NCI-H524 (cell line): ENCODE results near the gene OPN4.
"Not testable (repeated sequence)": the region's sequence is repeated elsewhere in the genome, so short reads cannot be mapped to it uniquely, and the experiment has no call there.

Experiments
- DNase-seq, 2 experiments: peaks; one replicate each; lab custom pipeline; 2025; lab: John Stamatoyannopoulos, UW

Gene OPN4, protein sequence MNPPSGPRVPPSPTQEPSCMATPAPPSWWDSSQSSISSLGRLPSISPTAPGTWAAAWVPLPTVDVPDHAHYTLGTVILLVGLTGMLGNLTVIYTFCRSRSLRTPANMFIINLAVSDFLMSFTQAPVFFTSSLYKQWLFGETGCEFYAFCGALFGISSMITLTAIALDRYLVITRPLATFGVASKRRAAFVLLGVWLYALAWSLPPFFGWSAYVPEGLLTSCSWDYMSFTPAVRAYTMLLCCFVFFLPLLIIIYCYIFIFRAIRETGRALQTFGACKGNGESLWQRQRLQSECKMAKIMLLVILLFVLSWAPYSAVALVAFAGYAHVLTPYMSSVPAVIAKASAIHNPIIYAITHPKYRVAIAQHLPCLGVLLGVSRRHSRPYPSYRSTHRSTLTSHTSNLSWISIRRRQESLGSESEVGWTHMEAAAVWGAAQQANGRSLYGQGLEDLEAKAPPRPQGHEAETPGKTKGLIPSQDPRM

DNA sequence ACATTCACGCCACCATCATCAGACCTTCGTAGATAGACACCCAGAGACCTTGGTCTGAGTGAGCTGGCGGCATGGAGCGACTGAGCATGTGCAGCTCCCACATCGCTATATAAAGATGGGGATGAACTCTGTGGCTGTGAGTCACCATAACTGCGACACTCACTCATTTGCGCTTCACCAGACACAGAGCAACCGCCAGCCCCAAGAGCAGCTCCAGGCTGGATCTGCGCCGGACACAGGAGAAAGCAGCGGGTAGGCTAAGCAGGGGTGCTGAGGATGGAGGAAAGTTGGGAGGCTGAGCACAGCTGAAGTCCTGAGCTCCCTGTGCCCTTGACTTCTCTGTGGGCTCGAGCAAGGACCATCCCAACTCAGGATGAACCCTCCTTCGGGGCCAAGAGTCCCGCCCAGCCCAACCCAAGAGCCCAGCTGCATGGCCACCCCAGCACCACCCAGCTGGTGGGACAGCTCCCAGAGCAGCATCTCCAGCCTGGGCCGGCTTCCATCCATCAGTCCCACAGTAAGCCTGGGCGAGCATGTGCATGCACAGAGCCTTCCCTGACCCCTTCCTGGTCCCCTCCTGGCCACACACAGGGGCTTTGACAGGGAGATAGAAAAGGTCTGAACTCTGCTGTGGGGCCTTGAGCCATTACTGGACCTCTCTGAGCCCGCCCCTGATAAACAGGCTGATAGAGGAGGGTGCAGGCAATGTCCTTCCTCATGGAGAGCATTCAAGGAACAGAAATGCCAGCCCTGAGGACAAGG is at the start of gene OPN4:
Gene OPN4 (plus strand): TSS at position 137 of the 762 bp plus-strand sequence. CDS start 237 bp downstream, at position 374.
- no peak for DNase-seq

DNA sequence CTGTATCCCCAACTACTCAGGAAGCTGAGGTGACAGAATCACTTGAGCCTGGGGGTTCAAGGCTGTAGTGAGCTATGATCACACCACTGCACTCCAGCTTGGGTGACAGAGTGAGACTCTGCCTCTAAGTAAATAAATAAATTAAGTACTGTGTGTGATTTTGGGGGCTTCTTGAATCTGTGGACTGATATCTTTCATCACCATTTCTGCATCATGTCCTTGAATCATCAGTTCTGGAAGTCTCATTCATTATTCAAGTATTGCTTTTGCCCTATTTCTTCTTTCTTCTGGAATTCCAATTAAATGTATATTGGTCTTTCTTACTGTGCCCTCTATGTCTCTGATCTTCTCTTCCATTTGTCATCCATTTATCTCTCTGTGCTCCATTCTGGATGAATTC is 46.7 kb upstream of the OPN4 start:
- DNase-seq: no peak

DNA sequence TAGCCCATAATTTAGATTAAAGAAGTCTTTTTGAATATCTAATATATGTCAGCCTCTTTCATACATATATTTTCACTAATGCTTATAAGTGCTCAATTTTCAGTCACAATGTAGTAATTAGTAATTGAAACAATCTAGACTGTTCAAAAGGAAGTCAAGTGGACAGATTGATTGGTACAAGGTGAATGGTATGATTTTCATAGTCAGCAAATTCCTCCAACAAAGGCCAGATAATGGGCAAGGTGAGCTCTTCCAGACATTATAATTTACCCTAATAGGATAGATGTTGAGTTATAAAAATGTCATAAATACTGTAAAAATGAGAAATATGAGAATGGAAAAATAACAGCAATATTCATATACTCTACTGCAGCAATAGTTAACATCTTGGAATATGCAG is 44.4 kb upstream of the OPN4 start:
- DNase-seq: no peak

DNA sequence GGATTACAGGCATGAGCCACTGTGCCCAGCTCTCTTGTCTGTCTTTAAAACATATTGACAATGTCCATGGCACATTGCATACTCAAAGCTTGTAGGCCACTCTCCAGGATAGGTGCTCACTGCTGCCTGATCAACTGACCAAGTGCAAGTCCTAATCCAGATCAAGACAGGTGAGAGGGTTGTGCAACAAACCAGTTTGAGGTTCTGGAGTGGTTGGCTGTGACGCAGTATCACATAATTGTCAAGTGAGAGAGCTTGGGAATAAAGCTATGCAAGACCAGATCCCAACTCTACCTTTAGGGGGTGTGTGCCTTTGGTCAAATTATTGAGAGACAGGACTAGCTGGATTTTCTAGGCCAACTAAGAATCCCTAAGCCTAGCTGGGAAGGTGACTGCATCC is 43.0 kb upstream of the OPN4 start:
- no peak for DNase-seq

DNA sequence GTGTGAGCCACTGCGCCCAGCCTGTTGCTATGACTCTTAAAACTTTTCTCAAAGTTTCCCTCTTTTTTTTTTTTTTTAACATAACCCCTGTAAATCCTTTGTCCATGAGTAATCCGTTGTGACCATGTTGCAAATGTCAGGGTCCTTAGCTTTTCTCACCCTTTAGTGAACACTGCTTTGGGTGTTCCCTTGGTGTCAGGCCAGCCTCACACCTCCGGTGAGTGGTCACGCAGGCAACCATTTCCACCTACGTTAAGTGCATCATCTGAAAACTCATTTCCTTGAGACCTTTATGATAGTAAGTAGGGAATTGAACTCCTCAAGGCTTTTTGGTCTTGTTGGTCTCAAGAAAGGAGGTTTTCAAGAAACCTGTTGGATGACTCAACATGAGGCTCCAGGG is 41.3 kb upstream of the OPN4 start:
- no peak for DNase-seq

DNA sequence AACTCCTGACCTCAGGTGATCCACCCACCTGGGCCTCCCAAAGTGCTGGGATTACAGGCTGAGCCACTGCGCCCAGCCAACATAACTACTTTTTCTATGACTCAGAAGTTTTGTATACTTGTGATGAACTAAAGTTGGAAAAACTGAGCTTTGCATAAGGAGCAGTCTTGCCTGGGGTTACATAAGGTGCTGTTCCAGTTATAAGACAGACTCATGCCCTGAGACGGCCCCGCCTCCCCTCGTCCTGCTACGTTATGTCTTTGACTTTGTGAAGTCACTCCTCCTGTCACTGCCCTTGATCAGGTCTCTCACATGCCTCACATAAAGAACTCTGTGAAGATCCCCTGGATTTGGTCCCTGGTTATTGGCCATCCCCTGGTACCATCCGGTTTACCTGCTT is 40.4 kb upstream of the OPN4 start:
- no peak for DNase-seq

DNA sequence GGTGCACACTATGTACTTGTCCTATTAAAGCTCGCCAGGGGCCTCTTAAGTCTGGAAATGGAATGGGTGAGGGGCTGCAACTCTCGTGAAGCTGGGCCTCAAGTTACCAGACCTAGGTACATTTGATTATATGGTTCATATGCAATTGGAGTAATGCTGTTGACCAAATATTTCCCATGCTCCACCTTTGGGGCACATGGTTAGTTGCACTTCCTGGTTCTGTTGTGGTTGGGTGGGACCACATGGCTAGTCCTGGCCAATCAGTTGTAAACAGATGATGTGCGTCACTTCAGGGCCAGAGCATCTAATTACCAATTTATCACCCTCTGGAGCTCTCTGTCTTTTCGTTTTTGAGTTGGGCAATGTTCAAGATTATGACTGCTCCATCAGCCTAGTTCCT is 39.5 kb upstream of the OPN4 start:
- DNase-seq: no peak

DNA sequence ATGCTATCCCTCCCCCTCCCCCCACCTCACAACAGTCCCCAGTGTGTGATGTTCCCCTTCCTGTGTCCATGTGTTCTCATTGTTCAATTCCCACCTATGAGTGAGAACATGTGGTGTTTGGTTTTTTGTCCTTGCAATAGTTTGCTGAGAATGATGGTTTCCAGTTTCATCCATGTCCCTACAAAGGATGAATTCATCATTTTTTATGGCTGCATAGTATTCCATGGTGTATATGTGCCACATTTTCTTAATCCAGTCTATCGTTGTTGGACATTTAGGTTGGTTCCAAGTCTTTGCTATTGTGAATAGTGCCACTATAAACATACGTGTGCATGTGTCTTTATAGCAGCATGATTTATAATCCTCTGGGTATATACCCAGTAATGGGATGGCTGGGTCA is 37.1 kb upstream of the OPN4 start:
- not testable (repeated sequence) for DNase-seq

DNA sequence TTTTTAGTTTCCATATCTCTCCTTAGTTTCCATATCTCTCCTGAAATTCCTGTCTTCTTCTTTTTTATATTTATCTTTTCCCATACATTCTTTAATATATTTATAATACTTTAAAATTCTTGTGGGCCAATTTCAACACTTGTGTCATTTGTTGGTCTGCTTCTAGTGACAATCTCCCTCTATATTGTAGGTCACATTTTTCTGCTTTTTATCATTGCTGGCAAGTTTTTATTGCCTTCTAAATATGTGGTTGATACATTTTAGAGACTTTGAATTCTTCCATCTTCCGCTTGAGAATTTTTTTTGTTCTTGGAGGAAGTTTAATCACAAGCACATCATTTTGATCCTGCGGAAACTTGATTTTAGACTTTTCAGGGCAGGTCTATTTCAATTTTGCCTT is 26.0 kb upstream of the OPN4 start:
- no peak for DNase-seq

DNA sequence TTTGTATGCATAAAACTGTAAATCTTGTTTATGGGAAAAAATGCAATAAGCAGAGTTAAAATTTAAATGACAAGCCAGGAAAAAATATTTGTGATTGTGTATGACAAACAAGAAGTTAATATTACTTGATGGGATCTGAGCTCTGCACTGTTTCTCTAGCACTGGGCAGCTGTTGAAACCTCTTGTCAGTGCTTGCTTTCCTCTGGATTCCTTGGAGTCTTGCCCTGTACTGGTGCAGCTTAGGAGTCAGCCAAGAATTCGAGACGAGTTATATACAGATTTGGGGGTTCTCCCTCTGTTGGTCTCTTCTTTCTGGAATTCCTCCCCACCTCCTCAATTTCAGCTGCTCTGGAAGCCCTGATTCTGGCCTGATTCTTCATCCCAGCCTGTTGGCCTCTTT is 24.3 kb upstream of the OPN4 start:
- no peak for DNase-seq

DNA sequence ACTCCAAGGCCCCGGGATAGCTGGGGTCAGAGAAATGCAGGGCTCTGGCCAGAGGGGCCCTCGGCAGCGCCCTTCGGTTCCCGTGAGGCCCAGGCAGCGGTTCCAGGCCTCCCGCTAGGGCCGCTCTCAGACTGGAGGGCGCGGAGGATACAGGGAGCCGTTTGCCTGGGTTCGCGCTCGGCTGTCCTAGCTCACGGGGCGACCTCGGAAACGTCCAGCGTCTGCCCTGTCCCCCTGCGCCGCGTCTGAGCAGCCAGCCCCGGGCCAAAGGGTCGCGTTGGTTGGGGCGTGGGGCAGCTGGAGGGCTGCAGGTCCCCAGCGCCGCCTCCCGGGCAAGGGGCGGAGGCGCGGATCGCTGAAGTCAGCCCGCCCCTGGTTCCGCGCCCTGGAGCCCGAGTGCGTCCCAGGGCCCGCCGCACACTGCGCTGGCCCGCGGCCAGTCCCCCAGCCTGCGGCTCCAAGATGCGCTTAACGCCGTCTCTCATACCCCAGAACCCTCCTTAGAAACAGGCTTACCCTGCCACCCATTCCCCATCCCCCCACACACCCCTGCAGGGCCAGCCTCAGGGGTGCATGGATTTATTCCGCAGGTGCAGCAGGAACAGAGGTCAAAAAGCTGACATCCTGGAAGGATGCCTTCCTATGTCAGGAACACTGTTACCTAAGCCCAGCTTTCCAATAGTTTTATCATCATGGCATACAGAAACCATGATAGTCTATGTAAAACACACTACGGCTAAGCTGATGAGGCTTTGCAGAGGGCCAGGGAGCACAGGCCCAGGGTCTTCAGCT is 22.1 kb upstream of the OPN4 start:
- no peak for DNase-seq

DNA sequence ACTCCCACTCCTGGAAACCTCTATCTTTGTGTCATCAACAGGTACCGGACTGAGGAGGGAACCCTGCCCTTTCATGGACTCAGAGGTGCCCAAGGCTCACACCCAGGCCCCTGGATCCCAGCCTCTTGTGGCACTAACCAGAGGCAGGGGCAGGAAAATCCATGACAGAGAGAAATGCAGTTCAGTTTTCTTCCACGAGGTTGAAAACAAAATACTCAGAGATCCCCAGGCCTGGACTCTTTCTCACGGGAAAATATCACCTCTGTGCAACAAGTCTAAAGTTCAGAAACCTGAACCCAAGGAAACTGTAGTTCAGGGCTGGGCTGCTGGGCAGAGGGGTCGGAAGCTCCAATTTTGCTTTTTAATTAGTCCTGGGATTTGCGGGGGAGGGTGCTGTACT is 21.4 kb upstream of the OPN4 start:
- no peak for DNase-seq

DNA sequence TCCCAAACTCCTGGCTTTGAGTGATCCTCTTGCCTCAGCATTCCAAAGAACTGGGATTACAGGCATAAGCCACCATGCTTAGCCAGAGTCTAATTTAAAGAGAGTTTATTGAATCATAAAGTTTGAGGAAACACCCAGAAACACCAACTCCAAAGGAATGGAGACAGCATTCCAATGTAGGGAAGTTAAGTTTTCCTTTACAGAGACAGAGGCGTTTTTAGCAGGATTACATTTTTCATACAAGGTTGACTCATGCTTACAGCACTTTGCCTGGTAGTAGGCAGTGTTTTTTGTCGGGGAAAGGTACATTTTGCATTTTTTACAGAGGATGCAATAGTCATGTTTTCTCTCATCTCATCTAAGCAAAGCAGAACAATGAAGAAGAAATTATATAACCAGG is 18.9 kb upstream of the OPN4 start:
- DNase-seq: no peak

DNA sequence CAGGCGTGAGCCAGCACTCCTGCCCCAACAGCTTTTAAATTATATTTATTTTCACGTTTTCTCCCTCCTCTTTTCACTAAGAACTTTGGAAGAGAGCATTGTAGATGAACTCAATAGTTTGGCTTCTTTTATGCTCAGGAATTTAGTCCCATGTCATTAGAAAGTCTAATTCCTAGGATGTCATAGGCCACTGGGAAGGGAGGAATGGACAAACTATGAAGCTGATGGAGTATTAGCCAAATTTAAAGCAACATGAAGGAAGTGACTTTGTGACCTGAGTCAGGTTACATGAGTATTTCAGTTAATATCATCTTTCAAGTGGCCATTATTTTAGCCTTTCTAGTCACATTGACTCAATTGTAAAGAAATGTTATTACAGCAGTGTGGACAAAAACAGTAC is 18.0 kb upstream of the OPN4 start:
- no peak for DNase-seq

DNA sequence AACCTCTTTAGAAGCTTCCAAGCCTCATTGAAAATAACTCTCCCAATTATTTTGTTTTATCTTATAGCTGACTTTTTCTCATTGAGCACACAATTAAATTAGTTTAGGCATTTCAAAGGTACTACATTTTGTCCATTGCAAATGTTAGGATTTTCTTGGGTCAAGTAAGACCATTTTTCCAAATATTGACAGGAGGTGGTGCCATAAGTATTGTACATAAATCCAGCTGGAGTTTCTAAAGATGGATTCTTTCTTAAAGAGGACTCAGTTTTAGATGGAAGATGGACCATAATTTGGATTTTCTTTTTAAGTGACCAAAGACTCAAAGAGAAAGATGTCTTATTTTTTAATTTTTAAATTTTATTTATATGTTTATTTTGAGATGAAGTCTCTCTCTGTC is 12.3 kb upstream of the OPN4 start:
- DNase-seq: no peak

DNA sequence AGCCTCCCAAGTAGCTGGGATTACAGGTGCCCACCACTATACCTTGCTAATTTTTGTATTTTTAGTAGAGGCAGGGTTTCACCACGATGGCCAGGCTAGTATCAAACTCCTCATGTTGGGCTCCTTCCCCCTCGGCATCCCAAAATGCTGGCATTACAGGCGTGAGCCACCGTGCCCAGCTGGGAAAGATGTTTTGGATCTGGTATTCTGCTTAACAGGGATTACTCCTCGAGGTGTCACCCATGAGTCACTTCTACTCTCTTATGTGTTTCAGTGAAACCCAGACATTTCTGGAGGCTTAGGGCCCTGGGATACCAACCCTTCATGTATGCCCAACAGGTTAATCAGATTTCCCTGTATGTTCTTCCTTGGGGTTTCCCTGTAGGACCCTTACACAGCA is 11.8 kb upstream of the OPN4 start:
- DNase-seq: no peak

DNA sequence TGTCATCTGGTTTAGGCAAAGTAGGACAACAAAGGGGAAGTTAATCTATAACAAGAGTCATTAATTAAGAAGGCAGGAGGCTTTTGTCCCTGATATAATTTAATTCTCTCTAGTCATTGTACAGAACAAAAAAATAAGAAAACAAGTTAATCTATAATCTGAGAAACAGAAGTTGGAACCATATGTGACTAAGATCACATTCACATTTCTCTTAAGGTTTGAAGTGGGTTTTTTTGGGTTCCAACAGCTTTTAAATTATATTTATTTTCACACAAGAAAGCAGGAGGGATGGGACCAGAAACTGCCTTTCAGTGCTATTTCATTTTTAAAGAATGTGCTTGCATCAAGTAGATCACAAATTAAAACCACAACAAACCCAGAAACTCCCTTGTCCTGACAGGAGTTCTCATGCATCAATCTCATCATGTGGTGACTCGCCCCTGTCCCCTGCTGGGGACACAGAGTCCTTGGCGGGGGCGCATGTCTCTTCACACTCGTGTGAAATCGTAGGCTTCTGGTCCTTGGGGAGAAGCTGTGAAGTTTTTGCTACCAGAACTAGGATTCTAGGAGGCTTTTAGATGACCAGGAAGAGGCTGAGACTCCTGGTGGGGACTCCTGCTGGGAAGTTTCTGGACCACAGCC is 10.1 kb upstream of the OPN4 start:
- DNase-seq: peak in 1 of 2 experiments; percentile 2

DNA sequence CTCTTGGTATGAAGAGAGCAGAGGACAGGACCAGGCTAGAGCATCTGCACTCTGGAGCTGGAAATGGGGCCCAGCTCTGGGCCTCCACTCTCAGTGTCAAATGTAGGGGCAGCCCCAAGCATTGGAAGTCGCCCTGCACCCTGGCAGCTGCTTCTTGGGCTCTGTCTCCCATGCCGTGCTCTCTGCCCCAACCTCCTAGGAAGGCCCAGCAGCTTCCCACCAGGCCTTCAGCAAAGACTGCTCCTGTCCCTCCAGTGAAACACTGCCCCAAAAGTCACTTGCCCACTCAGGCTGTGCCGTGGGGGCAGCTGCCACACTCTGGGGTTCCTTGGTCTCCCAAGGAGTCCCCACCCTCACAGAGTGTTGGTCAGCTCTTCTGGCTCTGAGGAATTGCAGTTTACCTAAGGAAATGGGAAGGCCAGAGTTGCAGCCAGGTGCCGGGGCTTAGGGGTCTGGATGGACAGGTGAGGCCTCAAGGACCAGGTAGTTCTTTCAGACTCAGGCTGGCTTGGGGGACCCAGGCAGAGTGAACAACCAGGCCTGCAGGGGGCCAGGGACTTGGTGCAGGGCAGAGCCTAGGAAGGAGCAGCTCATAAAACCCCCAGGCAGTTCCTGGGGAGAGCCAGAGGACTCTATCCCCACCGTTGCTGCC is 9.4 kb upstream of the OPN4 start:
- no peak for DNase-seq

DNA sequence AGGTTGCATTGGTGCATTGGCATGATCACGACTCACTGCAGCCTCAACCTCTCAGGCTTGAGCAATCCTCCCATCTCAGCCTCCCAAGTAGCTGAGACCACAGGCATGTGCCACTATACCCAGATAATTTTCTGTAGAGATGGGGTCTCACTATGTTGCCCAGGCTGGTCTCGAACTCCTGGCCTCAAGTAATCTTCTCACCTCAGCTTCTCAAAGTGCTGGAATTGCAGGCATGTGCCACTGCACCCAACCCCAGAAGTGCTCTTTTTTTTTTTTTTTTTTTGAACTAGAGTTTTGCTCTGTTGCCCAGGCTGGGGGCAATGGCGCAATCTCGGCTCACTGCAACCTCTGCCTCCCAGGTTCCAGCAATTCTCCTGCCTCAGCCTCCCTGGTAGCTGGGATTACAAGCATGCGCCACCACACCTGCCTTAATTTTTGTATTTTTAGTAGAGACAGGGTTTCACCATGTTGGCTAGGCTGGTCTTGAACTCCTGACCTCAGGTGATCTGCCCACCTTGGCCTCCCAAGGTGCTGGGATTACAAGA is 8.7 kb upstream of the OPN4 start:
- DNase-seq: not testable (repeated sequence)

DNA sequence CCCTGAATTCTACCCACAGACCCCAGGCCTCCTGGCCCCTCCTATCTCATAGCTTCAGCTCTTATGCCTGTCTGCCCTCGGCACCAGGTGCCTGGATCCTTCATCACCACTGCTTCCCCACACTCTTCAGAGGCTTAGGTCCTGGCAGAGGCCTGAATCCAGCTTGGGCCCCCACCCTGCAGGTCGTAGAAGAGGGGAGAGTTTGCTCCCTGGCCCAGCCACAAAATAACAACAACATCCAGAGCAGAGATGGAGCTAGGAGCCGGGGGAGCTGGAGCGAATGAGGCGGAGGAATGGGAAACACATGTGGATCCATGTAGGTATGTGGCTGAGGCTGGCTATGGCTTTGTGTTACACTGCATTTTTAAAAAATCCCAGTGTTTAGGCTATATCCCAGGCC is 7.8 kb upstream of the OPN4 start:
- DNase-seq: no peak

DNA sequence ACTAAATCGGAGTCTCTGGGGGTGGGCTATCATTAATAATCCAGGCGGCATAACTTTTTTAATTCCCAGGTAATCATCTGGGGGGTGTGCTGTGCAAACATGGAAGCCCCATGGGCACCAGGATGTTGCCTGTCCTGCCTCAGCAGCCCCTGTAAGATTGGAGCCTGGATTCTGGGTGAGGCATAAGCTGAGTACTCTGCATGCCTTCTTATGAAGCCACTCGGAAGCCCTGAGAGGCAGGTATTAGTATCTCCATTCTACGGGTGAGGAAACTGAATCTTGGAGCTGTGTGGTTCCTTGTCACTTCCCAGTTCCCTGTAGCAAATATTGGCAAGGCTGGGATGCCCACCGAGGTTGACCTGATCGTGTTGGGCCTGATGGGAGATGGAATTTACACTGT is 7.4 kb upstream of the OPN4 start:
- DNase-seq: no peak
